NOMO-1 treated with DMSO at 0.1 percent for 48 hours (cell line): ENCODE results near the gene RBMX.
A peak's percentile ranks its signal among the peaks of the same experiment; 100 is the strongest.

Experiments
- DNase-seq: peaks from one replicate; lab custom pipeline; 2025; ENCODE audit not compliant: unreplicated experiment; lab: John Stamatoyannopoulos, UW

The RBMX gene

DNA sequence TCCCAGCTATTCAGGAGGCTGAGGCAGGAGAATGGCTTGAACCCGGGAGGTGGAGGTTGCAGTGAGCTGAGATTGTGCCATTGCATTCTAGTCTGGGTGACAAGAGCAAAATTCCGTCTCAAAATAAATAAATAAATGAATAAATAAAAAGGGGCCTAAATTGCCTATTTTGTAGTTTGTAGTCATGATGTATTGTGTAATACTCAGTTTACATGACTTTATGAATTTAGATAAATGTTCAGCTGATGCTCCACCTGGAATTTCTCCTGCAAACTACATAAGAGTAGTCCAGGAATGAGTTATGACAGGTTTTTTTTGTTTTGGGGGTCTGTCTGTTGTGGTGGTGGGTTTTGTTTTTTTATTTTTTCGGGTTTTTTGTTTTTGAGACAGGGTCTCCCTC lies 31.1 kb downstream of the RBMX start:
- DNase-seq, result no peak

DNA sequence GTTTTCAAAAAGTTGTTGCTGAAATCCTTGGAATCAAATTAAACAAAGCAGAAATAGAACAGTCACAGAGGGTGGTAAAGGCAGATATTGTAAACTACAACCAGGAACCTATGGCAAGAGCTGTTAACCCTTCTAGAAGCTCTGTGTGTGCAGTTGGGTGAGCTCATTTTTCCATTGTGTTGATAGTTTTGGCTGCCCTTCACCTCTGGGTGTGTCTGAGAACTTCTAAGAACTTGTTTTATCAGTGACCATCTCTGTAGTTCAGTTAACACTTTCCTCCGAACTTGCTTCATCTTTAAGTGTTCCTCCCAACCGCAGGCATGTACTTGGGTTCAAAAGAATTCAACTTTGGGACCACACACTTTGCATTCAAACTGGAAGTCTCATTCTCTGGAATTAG lies 32.7 kb downstream of the RBMX start:
- no peak for DNase-seq

DNA sequence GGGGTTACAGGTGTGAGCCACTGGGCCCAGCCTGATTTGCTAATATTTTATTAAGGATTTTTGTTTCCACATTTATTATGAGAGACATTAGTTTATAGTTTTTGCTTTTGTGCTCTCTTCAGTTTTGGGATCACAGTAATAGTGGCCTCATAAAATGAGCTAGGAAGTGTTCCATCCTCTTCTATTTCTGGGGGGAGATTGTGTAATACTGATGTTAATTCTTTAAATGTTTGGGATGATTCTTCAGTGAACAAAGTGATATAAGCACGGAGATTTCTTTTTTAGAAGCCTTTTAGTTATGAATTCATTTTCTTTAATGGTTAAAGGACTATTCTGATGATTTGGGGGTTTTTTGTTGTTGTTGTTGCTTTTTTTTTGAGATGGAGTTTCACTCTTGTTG lies 41.3 kb downstream of the RBMX start:
- DNase-seq, result no peak

DNA sequence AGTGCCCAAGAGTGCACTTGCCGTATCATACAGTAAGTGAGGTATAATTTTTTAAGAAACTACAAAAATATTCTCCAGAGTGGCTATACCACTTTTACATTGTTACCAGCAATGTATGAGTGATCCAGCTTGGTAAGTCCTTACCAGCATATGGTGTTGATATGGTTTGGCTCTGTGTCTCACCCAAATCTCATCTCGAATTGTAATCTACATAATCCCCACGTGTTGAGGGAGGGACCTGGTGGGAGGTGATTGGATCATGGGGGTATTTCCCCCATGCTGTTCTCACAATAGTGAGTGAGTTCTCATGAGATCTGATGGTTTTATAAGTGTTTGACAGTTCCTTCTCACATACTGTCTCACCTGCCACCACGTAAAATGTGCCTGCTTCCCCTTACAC lies 44.8 kb downstream of the RBMX start:
- DNase-seq, result no peak

DNA sequence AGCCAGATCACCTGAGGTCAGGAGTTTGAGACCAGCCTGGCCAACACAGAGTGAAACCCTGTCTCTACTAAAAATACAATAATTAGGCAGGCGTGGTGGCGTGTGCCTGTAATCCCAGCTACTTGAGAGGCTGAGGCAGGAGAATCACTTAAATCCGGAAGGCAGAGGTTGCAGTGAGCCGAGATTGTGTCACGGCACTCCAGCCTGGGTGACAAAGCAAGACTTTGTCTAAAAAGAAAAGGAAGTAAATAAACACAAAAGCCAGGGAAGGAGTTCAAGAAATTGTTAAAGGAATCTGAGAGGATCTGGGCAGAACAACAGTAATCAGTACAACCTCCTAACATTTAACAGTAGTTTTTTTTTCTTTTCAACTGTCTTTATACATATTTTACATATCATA lies 51.1 kb downstream of the RBMX start:
- no peak for DNase-seq

DNA sequence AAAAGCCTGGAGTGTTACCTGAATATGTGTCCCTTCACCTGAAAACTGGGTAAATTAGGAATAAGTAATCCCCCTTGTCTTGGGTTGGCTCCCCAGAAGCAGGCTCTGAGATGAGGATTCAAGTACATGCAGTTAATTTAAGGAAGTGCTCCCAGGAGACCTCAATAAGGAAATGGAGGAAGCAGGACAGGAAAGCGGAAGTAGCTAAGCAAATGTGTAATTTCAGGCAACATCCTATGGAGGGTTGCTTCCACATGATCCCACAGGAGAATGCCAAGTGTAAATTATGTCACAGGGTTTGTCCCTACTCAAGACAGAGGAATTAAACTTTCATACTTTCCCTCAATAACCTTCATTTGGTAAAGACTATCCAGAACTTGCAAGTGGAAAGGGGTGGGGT lies 51.7 kb downstream of the RBMX start:
- DNase-seq, result peak; percentile 64

DNA sequence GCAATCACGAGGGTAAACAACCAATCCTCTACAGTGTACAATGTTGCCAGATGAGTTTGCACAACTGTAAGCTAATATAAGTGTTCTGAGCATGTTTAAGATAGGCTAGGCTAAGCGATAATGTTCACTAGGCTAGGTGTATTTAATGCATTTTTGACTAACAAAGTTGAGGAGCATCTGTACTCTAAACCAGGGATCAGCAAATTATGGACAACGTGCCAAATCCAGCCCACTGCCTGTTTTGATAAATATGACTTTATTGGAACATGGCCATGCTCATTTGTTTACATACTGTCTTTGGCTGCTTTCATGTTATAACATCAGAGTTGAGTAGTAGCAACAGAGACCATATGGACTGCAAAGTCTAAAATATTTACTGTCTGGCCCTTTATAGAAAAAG lies 53.5 kb downstream of the RBMX start:
- DNase-seq, result no peak

DNA sequence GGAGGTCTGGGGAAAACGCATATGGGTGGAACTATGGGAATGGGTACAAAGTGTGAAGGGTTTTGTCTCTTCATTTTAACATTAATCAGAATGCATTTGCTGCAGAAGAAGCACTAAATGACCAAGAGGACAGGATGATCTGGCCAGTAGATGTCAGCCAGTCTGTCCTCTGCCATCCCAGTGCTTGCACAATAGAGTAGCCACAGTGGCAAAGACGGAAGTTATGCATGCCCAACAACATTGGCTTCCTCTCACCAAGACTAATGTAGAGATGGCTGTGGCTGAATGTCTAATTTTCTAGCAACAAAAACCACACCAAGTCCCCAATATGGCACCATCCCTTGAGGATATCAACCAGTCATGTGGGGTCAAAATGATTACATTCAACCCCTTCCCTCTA lies 54.8 kb downstream of the RBMX start:
- peak; percentile 18 for DNase-seq
